Lung (tissue), 12 donors: ENCODE data around the gene GMPR. TPM values are rescaled to one million over a fixed set of nuclear protein-coding genes. Genes with fewer than 3 reads are reported as not detected.

Experiments used
- ATAC-seq: fragments of 200-7000 bp; cut with Tn5 transposase; one replicate; pipeline ENCODE4 v1.9.1; 2020; ENCODE audit warnings: moderate number of reproducible peaks; ENCODE audit not compliant: insufficient read depth, low FRiP score
- DNase-seq, 3 donors: peaks; one replicate each; pipeline ENCODE4 v3.0.0-alpha.2; 2013 to 2017
- H3K27ac ChIP-seq, 2 donors: one replicate each; pipeline ENCODE4 v1.5.1; 2013; ENCODE audit warnings: mild to moderate bottlenecking in 2 of 2, moderate library complexity in 2 of 2, control low read depth in 1 of 2, inconsistent platforms in 1 of 2, low read depth in 1 of 2, low read length in 1 of 2
- H3K27me3 ChIP-seq, 3 donors: one replicate each; pipeline ENCODE4 v1.5.1; 2013; ENCODE audit warnings: low read length in 2 of 3; ENCODE audit not compliant: control insufficient read depth in 3 of 3, insufficient read depth in 3 of 3
- H3K36me3 ChIP-seq, 4 donors: one replicate each; pipeline ENCODE4 v1.5.1; 2013; ENCODE audit warnings: low read length in 4 of 4, mild to moderate bottlenecking in 1 of 4, moderate library complexity in 1 of 4; ENCODE audit not compliant: control insufficient read depth in 4 of 4, insufficient read depth in 4 of 4
- H3K4me1 ChIP-seq, 5 donors: one replicate each; pipeline ENCODE4 v1.5.1; 2013; ENCODE audit warnings: low read length in 5 of 5, mild to moderate bottlenecking in 2 of 5, moderate library complexity in 1 of 5; ENCODE audit not compliant: control insufficient read depth in 5 of 5, insufficient read depth in 5 of 5
- H3K4me3 ChIP-seq: one replicate; pipeline ENCODE4 v1.5.1; 2013; ENCODE audit warnings: mild to moderate bottlenecking, control low read depth, moderate library complexity
- H3K9ac ChIP-seq, 2 donors: one replicate each; pipeline ENCODE4 v1.5.1; 2013; ENCODE audit warnings: low read length in 2 of 2, control low read depth in 1 of 2; ENCODE audit not compliant: insufficient read depth in 1 of 2
- H3K9me3 ChIP-seq, 4 donors: one replicate each; pipeline ENCODE4 v1.5.1; 2013; ENCODE audit warnings: low read length in 3 of 4, mild to moderate bottlenecking in 1 of 4, moderate library complexity in 1 of 4; ENCODE audit not compliant: control insufficient read depth in 4 of 4, insufficient read depth in 3 of 4
- WGBS, 2 donors: extraction: QIAGEN DNeasy Blood & Tissue Kit; methylation state at CpG; one replicate each; pipeline ENCODE4 v1.1.7; 2013; 5-methylcytosine and 5-hydroxymethylcytosine counted together
- polyA plus RNA-seq, 2 donors: library from polyadenylated mRNA; stranded (reverse); fragments of 200-250 nt; gene quantifications; one replicate each; pipeline ENCODE4 v1.2.1, GENCODE V29; 2013
- total RNA-seq, 2 donors: library from RNA; depleted of rRNA in 1 of 2; stranded (reverse); fragments of >200 nt in 1 of 2; gene quantifications; one replicate each; pipeline ENCODE4 v1.2.1, GENCODE V29; 2014 to 2021
- TF ChIP-seq, protein P1 (sequence below): IDR thresholded peaks from 2 replicates; pipeline ENCODE4 v1.5.1; 2012; ENCODE audit warnings: mild to moderate bottlenecking; ENCODE audit errors: control extremely low read depth, extremely low read depth
- donor health status: control.
- donor health status: control.
- donor health status: Bipolar disorder and iron deficiency.
- donor health status: healthy.
- donor health status: DM: yes; HTN: yes; CAD: no.

GMPR gene
- total and polyA plus RNA-seq, 4 donors = 8.6 to 16.6 (median 12.9) TPM

DNA sequence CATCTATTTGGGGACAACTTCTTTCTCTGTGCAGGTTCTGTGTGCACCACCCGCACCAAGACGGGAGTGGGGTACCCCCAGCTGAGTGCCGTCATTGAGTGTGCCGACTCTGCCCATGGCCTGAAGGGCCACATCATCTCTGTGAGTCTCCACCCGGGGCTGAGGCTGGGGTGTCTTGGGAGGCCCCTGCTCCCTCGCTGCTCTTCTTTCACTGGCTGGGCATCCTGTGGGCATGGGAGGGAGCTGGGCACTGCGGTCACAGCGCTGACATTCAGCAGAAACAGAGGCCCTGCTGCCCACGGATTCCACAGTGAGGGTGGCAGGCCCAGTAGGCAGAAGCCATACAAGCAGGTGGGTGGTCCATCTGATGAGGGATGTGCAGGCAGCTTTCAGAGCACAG is 40.4 kb downstream of the GMPR start:
- ATAC-seq (no peak), DNase-seq (no peak)
- no peak overlapping the region for H3K4me3 ChIP-seq
- WGBS, 2 donors = 94 to 96% methylated on average over 9 of the region's 9 CpGs
- peak overlapping the region in 1 of 2 donors; percentile 85 for H3K27ac ChIP-seq
- no peaks in the 10 kb centered on the region for H3K27me3 ChIP-seq
- H3K9ac ChIP-seq = no peak overlapping the region
- no peaks in the 10 kb centered on the region for H3K9me3 ChIP-seq
- TF ChIP-seq, protein P1, sequence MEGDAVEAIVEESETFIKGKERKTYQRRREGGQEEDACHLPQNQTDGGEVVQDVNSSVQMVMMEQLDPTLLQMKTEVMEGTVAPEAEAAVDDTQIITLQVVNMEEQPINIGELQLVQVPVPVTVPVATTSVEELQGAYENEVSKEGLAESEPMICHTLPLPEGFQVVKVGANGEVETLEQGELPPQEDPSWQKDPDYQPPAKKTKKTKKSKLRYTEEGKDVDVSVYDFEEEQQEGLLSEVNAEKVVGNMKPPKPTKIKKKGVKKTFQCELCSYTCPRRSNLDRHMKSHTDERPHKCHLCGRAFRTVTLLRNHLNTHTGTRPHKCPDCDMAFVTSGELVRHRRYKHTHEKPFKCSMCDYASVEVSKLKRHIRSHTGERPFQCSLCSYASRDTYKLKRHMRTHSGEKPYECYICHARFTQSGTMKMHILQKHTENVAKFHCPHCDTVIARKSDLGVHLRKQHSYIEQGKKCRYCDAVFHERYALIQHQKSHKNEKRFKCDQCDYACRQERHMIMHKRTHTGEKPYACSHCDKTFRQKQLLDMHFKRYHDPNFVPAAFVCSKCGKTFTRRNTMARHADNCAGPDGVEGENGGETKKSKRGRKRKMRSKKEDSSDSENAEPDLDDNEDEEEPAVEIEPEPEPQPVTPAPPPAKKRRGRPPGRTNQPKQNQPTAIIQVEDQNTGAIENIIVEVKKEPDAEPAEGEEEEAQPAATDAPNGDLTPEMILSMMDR = no peak
- H3K4me1 ChIP-seq = peaks cover 0 to 11% (median 0%) of the 10 kb centered on the region in 5 donors
- peaks cover 0 to 6% (median 2%) of the 10 kb centered on the region in 4 donors for H3K36me3 ChIP-seq

DNA sequence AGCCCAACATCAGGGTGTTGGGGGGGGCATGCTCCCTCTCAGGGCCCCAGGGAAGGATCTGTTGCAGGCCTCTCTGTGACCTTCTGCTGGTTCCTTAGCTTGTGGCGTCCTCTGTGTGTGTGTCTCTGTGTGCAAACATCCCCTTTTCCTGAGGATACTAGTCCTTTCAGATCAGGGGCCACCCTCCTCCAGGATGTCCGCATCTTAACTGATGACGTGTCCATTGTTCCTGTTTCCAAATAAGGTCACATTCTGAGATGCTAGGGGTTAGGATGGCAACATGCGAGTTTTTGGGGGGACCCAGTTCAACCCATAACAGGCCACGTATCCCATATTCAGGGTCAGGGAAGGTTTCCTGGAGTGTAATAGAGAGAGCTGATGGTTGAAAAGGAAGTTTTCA is 40.9 kb downstream of the GMPR start:
- Histone ChIP-seq H3K4me3 (no peak overlapping the region), H3K4me1 (peaks cover 0 to 10% (median 0%) of the 10 kb centered on the region in 5 donors), H3K36me3 (peaks cover 0 to 6% (median 2%) of the 10 kb centered on the region in 4 donors), H3K9me3 (no peaks in the 10 kb centered on the region), H3K9ac (no peak overlapping the region), H3K27ac (peak overlapping the region in 1 of 2 donors; percentile 11), H3K27me3 (no peaks in the 10 kb centered on the region)
- 83 to 87% methylated on average over 5 of the region's 5 CpGs for WGBS, 2 donors
- DNase-seq (no peak), ATAC-seq (no peak)
- TF ChIP-seq, protein P1 = no peak

DNA sequence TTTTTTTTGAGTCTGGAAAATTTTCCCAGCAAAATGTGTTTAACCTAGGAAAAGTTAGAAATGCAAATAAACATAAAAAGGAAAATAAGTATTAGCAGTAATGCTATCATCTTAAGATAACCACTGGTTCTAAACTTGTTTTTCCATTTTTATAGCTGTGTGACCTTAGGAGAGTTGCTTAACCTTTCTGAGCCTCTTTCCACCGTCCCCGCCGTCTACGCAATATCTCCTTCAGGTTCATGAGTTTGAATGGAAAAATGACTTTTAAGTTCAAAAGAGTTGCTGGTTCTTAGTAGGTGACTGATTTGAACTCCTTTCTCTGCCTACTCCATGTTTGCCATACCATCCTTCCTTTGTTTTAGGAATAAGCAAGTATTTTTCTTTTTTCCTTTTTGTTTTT is 44.0 kb downstream of the GMPR start:
- H3K27me3 ChIP-seq = no peaks in the 10 kb centered on the region
- H3K27ac ChIP-seq = no peak overlapping the region
- no peak overlapping the region for H3K4me3 ChIP-seq
- TF ChIP-seq, protein P1 = no peak
- H3K4me1 ChIP-seq = peaks cover 0 to 8% (median 0%) of the 10 kb centered on the region in 5 donors
- no peaks in the 10 kb centered on the region for H3K9me3 ChIP-seq
- 93 to 96% methylated on average over 4 of the region's 4 CpGs for WGBS, 2 donors
- no peak for DNase-seq
- H3K9ac ChIP-seq = no peak overlapping the region
- peaks cover 0 to 6% (median 2%) of the 10 kb centered on the region in 4 donors for H3K36me3 ChIP-seq
- ATAC-seq = no peak

DNA sequence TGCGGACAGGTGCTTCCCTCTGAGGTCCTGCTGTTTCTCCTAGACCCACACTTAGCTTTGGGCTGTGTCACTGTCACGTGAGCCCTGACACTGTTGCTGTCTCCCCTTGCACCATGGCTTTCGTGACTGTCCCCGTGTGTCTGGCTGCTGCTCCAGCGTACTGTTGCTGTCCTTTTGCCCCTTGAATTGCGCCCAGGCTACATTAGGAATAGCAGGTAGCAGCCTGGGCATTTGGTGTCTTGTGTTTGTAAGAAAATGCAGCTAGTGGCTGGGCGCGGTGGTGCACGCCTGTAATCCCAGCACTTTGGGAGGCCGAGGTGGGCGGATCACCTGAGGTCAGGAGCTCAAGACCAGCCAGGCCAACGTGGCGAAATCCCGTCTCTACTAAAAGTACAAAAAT is 46.1 kb downstream of the GMPR start:
- H3K27ac ChIP-seq = no peak overlapping the region
- ATAC-seq = no peak
- no peaks in the 10 kb centered on the region for H3K9me3 ChIP-seq
- TF ChIP-seq, protein P1 = no peak
- H3K4me3 ChIP-seq = no peak overlapping the region
- H3K27me3 ChIP-seq = no peaks in the 10 kb centered on the region
- H3K9ac ChIP-seq = no peak overlapping the region
- DNase-seq = no peak
- 94 to 96% methylated on average over 14 of the region's 14 CpGs for WGBS, 2 donors
- no peaks in the 10 kb centered on the region for H3K4me1 ChIP-seq
- H3K36me3 ChIP-seq = peaks cover 0 to 2% (median under 1%) of the 10 kb centered on the region in 4 donors
